Neural progenitor cell (in vitro differentiated cells): Measurements from ENCODE around the gene LIPK.

Source experiments
- CTCF ChIP-seq: fragments of 200-600 bp; sonication (generic); IDR thresholded peaks from 2 replicates; pipeline ENCODE4 v1.5.1; 2017; ENCODE audit warnings: antibody characterized with exemption, mild to moderate bottlenecking
- EZH2 ChIP-seq: fragments of 200-600 bp; sonication (generic); IDR thresholded peaks from 2 replicates; pipeline ENCODE4 v1.6.1; 2017; ENCODE audit warnings: antibody characterized with exemption, mild to moderate bottlenecking, moderate library complexity
- EZH2phosphoT487 ChIP-seq: fragments of 200-600 bp; sonication (generic); IDR thresholded peaks from 2 replicates; pipeline ENCODE4 v1.6.1; 2017; ENCODE audit warnings: antibody characterized with exemption

DNA sequence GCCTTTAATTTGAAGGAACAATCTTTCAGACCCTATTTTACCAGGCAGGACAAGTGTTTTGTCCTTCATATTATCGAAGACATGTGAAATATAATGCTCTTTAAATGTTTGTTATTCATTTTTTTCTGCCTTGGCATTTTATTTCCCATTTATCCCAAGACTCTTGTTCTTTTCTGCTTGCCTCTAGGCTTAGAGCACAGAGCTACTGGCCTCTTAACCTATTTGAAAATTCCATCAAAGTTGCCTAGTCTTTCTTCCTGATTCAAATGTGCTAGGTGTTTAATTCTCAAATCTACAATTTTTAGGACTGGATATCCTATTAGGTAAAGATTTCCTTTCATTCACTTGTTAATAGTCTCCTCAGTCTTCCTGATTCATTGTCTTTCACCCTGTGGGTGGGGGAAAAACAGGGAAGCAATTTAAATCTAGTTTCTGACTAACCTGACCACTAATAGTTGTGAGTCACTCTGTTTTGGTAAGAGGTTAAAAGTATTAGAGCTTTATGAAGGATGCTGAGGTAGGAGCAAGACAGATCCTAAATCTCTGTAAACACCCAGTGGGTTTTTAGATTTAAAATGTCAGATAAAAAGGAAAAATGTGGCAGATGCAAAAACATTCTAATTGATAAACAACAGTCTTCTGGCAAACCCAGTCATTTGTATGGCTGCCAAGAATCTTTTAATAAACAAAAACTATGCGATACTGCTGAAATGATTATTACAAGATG lies 1.5 kb downstream of the LIPK start:
- no peak for TF ChIP-seq EZH2
- TF ChIP-seq CTCF = no peak
- TF ChIP-seq EZH2phosphoT487 = no peak
